ENCODE data around the gene ITPRIPL1.

ITPRIPL1 gene

GRCh38 chr2:96330407-96330806 is 5.3 kb downstream of the ITPRIPL1 start:
- H3K27me3 Mint-ChIP-seq: no peaks in the 10 kb centered on the region
- no peak overlapping the region for H3K4me3 Mint-ChIP-seq
- H3K27ac Mint-ChIP-seq: no peak overlapping the region
- no peaks in the 10 kb centered on the region for H3K9me3 Mint-ChIP-seq
- H3K36me3 Mint-ChIP-seq: peaks cover 18 to 19% of the 10 kb centered on the region in 2 donors
- DNase-seq: no peak
- peaks cover 26 to 35% of the 10 kb centered on the region in 2 donors for H3K4me1 Mint-ChIP-seq
- ATAC-seq (replicated peaks): no peak

- no peak for DNase-seq
- Mint-ChIP-seq H3K36me3 (peaks cover 0 to 6% of the 10 kb centered on the region in 2 donors), H3K4me1 (peaks cover 29 to 44% of the 10 kb centered on the region in 2 donors), H3K4me3 (peak overlapping the region; percentile 29 to 62), H3K27me3 (no peaks in the 10 kb centered on the region), H3K27ac (no peak overlapping the region), H3K9me3 (no peaks in the 10 kb centered on the region)
- no peak for ATAC-seq (replicated peaks)
Observed at GRCh38 chr2:96333708-96334107, 8.6 kb downstream of the ITPRIPL1 start.

GRCh38 chr2:96336104-96336775 is 11.1 kb downstream of the ITPRIPL1 start:
- ATAC-seq (replicated peaks): no peak
- Mint-ChIP-seq H3K27ac (peak overlapping the region; percentile 1), H3K27me3 (no peaks in the 10 kb centered on the region), H3K9me3 (no peaks in the 10 kb centered on the region), H3K4me1 (peaks cover 29 to 44% of the 10 kb centered on the region in 2 donors), H3K4me3 (peak overlapping the region; percentile 76 to 93), H3K36me3 (peaks cover 0 to 6% of the 10 kb centered on the region in 2 donors)
- no peak for DNase-seq

GRCh38 chr2:96336873-96337272 is 11.8 kb downstream of the ITPRIPL1 start:
- H3K27me3 Mint-ChIP-seq: no peaks in the 10 kb centered on the region
- peak overlapping the region; percentile 76 to 93 for H3K4me3 Mint-ChIP-seq
- H3K9me3 Mint-ChIP-seq: no peaks in the 10 kb centered on the region
- DNase-seq (no peak), ATAC-seq (replicated peaks) (no peak)
- peaks cover 29 to 44% of the 10 kb centered on the region in 2 donors for H3K4me1 Mint-ChIP-seq
- no peak overlapping the region for H3K27ac Mint-ChIP-seq
- peaks cover 0 to 6% of the 10 kb centered on the region in 2 donors for H3K36me3 Mint-ChIP-seq

- Mint-ChIP-seq H3K27me3 (no peaks in the 10 kb centered on the region), H3K4me1 (peaks cover 16 to 20% of the 10 kb centered on the region in 2 donors), H3K36me3 (peaks cover 0 to 2% of the 10 kb centered on the region in 2 donors), H3K9me3 (no peaks in the 10 kb centered on the region), H3K4me3 (no peak overlapping the region), H3K27ac (no peak overlapping the region)
- no peak for ATAC-seq (replicated peaks)
- DNase-seq: no peak
Observed at GRCh38 chr2:96340493-96341414, 15.6 kb downstream of the ITPRIPL1 start.

- ATAC-seq (replicated peaks) (no peak), DNase-seq (no peak)
- Mint-ChIP-seq H3K27me3 (no peaks in the 10 kb centered on the region), H3K9me3 (no peaks in the 10 kb centered on the region), H3K27ac (no peak overlapping the region), H3K4me3 (no peak overlapping the region), H3K36me3 (peaks cover 0 to 2% of the 10 kb centered on the region in 2 donors), H3K4me1 (peaks cover 9 to 11% of the 10 kb centered on the region in 2 donors)
Observed at GRCh38 chr2:96341641-96342040, 16.5 kb downstream of the ITPRIPL1 start.

GRCh38 chr2:96342085-96342484 is 17.0 kb downstream of the ITPRIPL1 start:
- H3K36me3 Mint-ChIP-seq: peaks cover 0 to 2% of the 10 kb centered on the region in 2 donors
- ATAC-seq (replicated peaks): no peak
- no peak overlapping the region for H3K4me3 Mint-ChIP-seq
- peaks cover 6 to 7% of the 10 kb centered on the region in 2 donors for H3K4me1 Mint-ChIP-seq
- no peak for DNase-seq
- no peaks in the 10 kb centered on the region for H3K9me3 Mint-ChIP-seq
- no peaks in the 10 kb centered on the region for H3K27me3 Mint-ChIP-seq
- no peak overlapping the region for H3K27ac Mint-ChIP-seq

- Mint-ChIP-seq H3K27ac (no peak overlapping the region), H3K4me1 (peaks cover 0 to 2% of the 10 kb centered on the region in 2 donors), H3K9me3 (no peaks in the 10 kb centered on the region), H3K4me3 (no peak overlapping the region), H3K36me3 (peaks cover 2 to 3% of the 10 kb centered on the region in 2 donors), H3K27me3 (no peaks in the 10 kb centered on the region)
- DNase-seq (peak; percentile 16), ATAC-seq (replicated peaks) (peak; percentile 96 to 98)
Observed at GRCh38 chr2:96344011-96344410, 18.9 kb downstream of the ITPRIPL1 start.

- peaks cover 2 to 3% of the 10 kb centered on the region in 2 donors for H3K36me3 Mint-ChIP-seq
- DNase-seq (no peak), ATAC-seq (replicated peaks) (no peak)
- peak overlapping the region; percentile 6 for H3K27ac Mint-ChIP-seq
- H3K27me3 Mint-ChIP-seq: no peaks in the 10 kb centered on the region
- no peaks in the 10 kb centered on the region for H3K9me3 Mint-ChIP-seq
- H3K4me1 Mint-ChIP-seq: peaks cover 0 to 2% of the 10 kb centered on the region in 2 donors
- H3K4me3 Mint-ChIP-seq: no peak overlapping the region
Observed at GRCh38 chr2:96345438-96345837, 20.3 kb downstream of the ITPRIPL1 start.

GRCh38 chr2:96345868-96346462 is 20.8 kb downstream of the ITPRIPL1 start:
- Mint-ChIP-seq H3K27me3 (no peaks in the 10 kb centered on the region), H3K27ac (no peak overlapping the region), H3K9me3 (no peaks in the 10 kb centered on the region), H3K4me1 (peaks cover 0 to 2% of the 10 kb centered on the region in 2 donors), H3K36me3 (peaks cover 2 to 3% of the 10 kb centered on the region in 2 donors), H3K4me3 (no peak overlapping the region)
- no peak for DNase-seq
- no peak for ATAC-seq (replicated peaks)

- Mint-ChIP-seq H3K27ac (no peak overlapping the region), H3K27me3 (no peaks in the 10 kb centered on the region), H3K4me3 (no peak overlapping the region), H3K4me1 (peaks cover 0 to 2% of the 10 kb centered on the region in 2 donors), H3K9me3 (no peaks in the 10 kb centered on the region), H3K36me3 (peaks cover 2 to 3% of the 10 kb centered on the region in 2 donors)
- ATAC-seq (replicated peaks) (no peak), DNase-seq (no peak)
Observed at GRCh38 chr2:96347395-96347794, 22.3 kb downstream of the ITPRIPL1 start.

GRCh38 chr2:96353032-96353561 is 28.0 kb downstream of the ITPRIPL1 start:
- DNase-seq (no peak), ATAC-seq (replicated peaks) (no peak)
- Mint-ChIP-seq H3K4me1 (no peaks in the 10 kb centered on the region), H3K27ac (no peak overlapping the region), H3K36me3 (peaks cover 2 to 3% of the 10 kb centered on the region in 2 donors), H3K4me3 (no peak overlapping the region), H3K27me3 (no peaks in the 10 kb centered on the region), H3K9me3 (no peaks in the 10 kb centered on the region)

- Mint-ChIP-seq H3K27ac (no peak overlapping the region), H3K9me3 (no peaks in the 10 kb centered on the region), H3K4me3 (no peak overlapping the region), H3K27me3 (no peaks in the 10 kb centered on the region), H3K36me3 (peaks cover 2 to 3% of the 10 kb centered on the region in 2 donors), H3K4me1 (no peaks in the 10 kb centered on the region)
- ATAC-seq (replicated peaks) (no peak), DNase-seq (no peak)
Observed at GRCh38 chr2:96353606-96354101, 28.5 kb downstream of the ITPRIPL1 start.

- Mint-ChIP-seq H3K4me1 (no peaks in the 10 kb centered on the region), H3K9me3 (no peaks in the 10 kb centered on the region), H3K27me3 (no peaks in the 10 kb centered on the region), H3K36me3 (peaks cover 2 to 3% of the 10 kb centered on the region in 2 donors), H3K4me3 (no peak overlapping the region), H3K27ac (no peak overlapping the region)
- no peak for ATAC-seq (replicated peaks)
- no peak for DNase-seq
Observed at GRCh38 chr2:96354492-96354891, 29.4 kb downstream of the ITPRIPL1 start.

All from stimulated activated naive B cell treated with anti-CD40 and anti-IgM and Interleukin-4, amounts not matched to agents 10 μg/mL and 1 μg/mL and 100 μg/mL, for 72 hours (primary cell).